GM12872 (cell line): ENCODE data around the gene GREM2.

Experiments used
- CTCF ChIP-seq: IDR thresholded peaks from 3 replicates; pipeline ENCODE4 v1.5.1; 2011; ENCODE audit warnings: low read depth, mild to moderate bottlenecking, low read length, moderate library complexity; ENCODE audit not compliant: insufficient read depth

GREM2 gene

GRCh38 chr1:240492832-240493440 lies 119.0 kb downstream of the GREM2 start:
- no peak for TF ChIP-seq CTCF

- no peak for TF ChIP-seq CTCF
Observed at GRCh38 chr1:240491796-240492195, 120.2 kb downstream of the GREM2 start.

GRCh38 chr1:240491156-240491555 lies 120.8 kb downstream of the GREM2 start:
- no peak for TF ChIP-seq CTCF

GRCh38 chr1:240487493-240487892 lies 124.5 kb downstream of the GREM2 start:
- no peak for TF ChIP-seq CTCF

GRCh38 chr1:240486611-240487010 lies 125.3 kb downstream of the GREM2 start:
- TF ChIP-seq CTCF = no peak

GRCh38 chr1:240484804-240485443 lies 127.0 kb downstream of the GREM2 start:
- TF ChIP-seq CTCF = no peak

GRCh38 chr1:240478536-240478935 lies 133.4 kb downstream of the GREM2 start:
- TF ChIP-seq CTCF = no peak
